Measurements from ENCODE around the gene BDH2. TPM values are rescaled to one million over a fixed set of nuclear protein-coding genes. Genes with fewer than 3 reads are reported as not detected.

BDH2 gene
- total and polyA plus RNA-seq, 7 donors: 11.2 to 18.1 (median 15.7) TPM

DNA sequence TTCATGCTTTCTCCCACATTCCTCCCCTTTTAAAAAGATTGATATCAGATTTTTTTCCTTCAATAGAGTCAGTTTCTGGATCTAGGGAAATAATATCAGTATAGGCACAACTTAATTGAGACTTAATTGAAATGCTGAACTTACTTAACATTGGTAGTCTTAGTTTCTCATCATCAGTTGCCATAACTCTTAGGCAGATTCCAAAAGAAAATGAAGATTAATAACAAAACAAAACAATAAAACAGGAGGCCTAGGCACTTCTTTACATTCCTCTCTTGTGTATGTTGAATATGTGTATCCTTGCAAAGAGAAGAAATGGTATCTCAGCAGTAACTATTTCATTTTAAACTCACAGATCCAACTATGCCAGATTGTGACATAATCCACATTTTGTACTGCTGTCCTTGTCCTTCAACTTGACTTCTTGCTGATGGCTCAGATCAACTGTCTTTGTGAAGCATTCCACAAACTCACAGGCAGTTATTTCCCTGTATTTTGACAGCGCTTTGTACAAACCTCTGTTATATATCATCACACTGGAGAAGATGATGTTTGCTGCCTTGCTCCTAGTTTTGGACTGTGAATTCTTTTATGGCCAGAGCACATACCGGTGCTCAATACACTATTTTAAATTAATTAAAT, 14.0 kb downstream of the BDH2 start:
- intact Hi-C loops (cut with DNase I): no loop called here

DNA sequence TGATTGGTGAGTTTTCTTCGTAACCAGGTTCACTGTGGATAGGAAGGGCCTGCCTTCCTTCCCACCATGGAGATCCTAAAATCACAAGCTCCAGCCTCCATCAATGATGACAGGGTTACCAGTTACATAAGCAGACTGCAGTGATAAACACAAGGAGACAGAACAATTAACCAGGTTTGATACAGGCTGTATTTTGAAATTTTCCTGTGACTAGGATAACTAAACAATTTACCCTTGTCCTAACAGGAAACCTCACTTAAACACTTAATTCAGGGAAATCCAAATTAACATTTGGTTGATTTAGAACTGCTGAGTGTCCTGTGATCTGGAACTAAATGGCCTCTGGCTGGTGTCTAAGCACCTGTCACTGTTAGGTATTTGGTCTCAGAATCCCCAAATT, 20.0 kb downstream of the BDH2 start:
- H3K4me3 ChIP-seq: no peak overlapping the region
- intact Hi-C loops (cut with DNase I): no loop called here
- no peak overlapping the region for H3K27ac ChIP-seq
- WGBS, 3 donors: 96 to 97% (median 97%) methylated on average over 1 of the region's 1 CpG
- DNase-seq: no peak
- H3K9me3 ChIP-seq: no peaks in the 10 kb centered on the region
- no peaks in the 10 kb centered on the region for H3K4me1 ChIP-seq
- peaks cover 4 to 51% of the 10 kb centered on the region in 2 donors for H3K36me3 ChIP-seq (ENCODE audit: insufficient read depth in 1 of 2, low read depth in 1 of 2)
- ATAC-seq: no peak
- TF ChIP-seq, protein P1, sequence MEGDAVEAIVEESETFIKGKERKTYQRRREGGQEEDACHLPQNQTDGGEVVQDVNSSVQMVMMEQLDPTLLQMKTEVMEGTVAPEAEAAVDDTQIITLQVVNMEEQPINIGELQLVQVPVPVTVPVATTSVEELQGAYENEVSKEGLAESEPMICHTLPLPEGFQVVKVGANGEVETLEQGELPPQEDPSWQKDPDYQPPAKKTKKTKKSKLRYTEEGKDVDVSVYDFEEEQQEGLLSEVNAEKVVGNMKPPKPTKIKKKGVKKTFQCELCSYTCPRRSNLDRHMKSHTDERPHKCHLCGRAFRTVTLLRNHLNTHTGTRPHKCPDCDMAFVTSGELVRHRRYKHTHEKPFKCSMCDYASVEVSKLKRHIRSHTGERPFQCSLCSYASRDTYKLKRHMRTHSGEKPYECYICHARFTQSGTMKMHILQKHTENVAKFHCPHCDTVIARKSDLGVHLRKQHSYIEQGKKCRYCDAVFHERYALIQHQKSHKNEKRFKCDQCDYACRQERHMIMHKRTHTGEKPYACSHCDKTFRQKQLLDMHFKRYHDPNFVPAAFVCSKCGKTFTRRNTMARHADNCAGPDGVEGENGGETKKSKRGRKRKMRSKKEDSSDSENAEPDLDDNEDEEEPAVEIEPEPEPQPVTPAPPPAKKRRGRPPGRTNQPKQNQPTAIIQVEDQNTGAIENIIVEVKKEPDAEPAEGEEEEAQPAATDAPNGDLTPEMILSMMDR (IDR thresholded peaks at IDR 0.05): no peak
- no peaks in the 10 kb centered on the region for H3K27me3 ChIP-seq (ENCODE audit: insufficient read depth in 3 of 3, low read length in 2 of 3)

More for the DNA sequence above, 14.0 kb downstream of the BDH2 start:
- 75 to 93% (median 86%) methylated on average over 2 of the region's 2 CpGs for WGBS, 3 donors
- Histone ChIP-seq H3K27ac (no peak overlapping the region), H3K4me1 (no peaks in the 10 kb centered on the region), H3K9me3 (no peaks in the 10 kb centered on the region), H3K36me3 (ENCODE audit: insufficient read depth in 1 of 2, low read depth in 1 of 2) (peaks cover 12 to 97% of the 10 kb centered on the region in 2 donors), H3K27me3 (ENCODE audit: insufficient read depth in 3 of 3, low read length in 2 of 3) (no peaks in the 10 kb centered on the region), H3K4me3 (no peak overlapping the region)
- no peak for ATAC-seq
- DNase-seq: no peak
- TF ChIP-seq, protein P1 (IDR thresholded peaks at IDR 0.05): no peak

DNA sequence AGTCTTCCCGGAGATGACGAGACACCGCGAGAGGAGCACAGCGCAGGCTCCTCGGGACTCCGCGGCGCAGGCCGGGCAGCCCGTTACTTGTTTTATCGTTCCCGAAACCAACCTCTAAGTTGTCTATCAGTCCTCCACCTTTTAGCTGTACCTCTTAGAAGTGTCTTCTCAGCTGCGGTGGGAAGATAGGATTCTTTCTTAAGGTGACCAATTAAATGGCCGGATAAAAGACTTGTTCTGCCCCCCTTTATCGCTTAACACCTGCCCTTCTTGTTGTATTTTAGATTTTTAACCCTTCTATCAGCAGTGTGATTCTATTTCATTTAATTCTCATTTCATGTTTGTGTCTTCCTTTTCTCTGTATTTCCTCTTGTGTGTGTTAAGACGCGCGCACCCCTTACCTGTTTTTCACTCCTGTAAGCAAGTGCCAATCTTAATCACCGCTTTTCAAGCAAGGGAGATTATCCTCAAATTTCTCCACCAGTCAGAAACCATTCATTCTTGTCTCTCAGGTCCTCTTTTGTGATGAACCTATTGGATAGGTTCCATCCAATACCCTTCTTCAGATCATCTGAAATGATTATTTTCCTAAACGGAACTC, 22.8 kb downstream of the BDH2 start, which contains the start of gene SLC9B2:
Gene SLC9B2, minus strand, starts transcription at position 15 of the 601 bp plus-strand sequence. CDS start 9,211 bp downstream, outside the sequence.
- peak within 1 kb of the TSS; percentile 76 for H3K4me3 ChIP-seq

DNA sequence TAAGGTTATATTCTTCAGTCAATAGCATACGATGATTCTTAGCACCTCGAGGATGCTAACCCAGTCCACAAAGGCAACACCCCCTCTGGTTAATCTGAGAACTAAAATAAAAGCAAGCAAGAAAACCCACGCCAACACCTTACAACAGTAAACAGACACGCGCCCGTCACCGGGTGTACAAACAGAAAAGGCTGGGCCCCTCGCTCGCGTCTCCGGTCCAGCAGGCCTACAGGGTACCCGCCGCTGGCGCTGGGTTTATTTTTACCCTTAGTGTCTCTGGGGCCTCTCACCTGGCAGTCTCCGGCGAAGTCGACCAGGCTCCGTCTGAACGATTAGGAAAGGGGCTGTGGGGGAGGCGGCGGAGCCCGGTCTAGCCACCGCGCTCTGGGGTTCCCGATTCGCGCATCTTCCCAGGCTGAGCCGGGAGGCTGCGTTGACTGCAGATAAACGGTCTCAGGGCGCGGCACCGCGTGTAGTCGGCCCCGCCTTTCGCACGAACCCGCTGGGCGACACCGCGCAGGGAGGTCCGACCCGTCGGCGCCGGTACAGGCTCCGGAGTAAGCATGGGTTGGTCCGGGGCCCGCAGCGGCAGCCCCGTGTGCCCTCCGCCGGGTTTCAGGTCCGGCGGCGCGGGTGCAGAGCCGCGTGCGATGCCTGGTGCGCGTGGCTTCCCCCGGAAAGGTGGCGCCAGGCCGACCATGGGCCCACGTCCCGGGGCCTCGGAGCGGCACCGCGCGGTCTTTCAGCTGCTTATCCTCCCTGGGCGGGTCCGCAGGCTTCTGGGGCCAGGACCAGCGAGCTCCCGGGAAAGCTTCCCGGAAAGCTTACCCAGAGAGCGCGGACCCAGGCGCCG, 23.5 kb downstream of the BDH2 start:
- peaks cover 0 to 18% of the 10 kb centered on the region in 2 donors for H3K36me3 ChIP-seq (ENCODE audit: insufficient read depth in 1 of 2, low read depth in 1 of 2)
- DNase-seq (peak; percentile 78 to 83), ATAC-seq (peak; percentile 89 to 92 (median 90))
- intact Hi-C loops (cut with DNase I): no loop called here
- no peaks in the 10 kb centered on the region for H3K4me1 ChIP-seq
- peak overlapping the region; percentile 90 for H3K27ac ChIP-seq
- H3K9me3 ChIP-seq: no peaks in the 10 kb centered on the region
- TF ChIP-seq, protein P1 (IDR thresholded peaks at IDR 0.05): no peak
- 0 to 1% (median 1%) methylated on average over 65 to 82 of the region's 82 CpGs for WGBS, 3 donors
- H3K4me3 ChIP-seq: peak overlapping the region; percentile 76
- no peaks in the 10 kb centered on the region for H3K27me3 ChIP-seq (ENCODE audit: insufficient read depth in 3 of 3, low read length in 2 of 3)

More for the DNA sequence above, 22.8 kb downstream of the BDH2 start, which contains the start of gene SLC9B2:
- H3K27ac ChIP-seq: peak within 1 kb of the TSS; percentile 90
- DNase-seq: no peak
- peaks cover 0 to 26% of the 10 kb centered on the region in 2 donors for H3K36me3 ChIP-seq (ENCODE audit: insufficient read depth in 1 of 2, low read depth in 1 of 2)
- H3K9me3 ChIP-seq: no peaks in the 10 kb centered on the region
- peak in 1 of 4 donors; percentile 1 for ATAC-seq
- no peaks in the 10 kb centered on the region for H3K27me3 ChIP-seq (ENCODE audit: insufficient read depth in 3 of 3, low read length in 2 of 3)
- no peaks in the 10 kb centered on the region for H3K4me1 ChIP-seq
- TF ChIP-seq, protein P1 (IDR thresholded peaks at IDR 0.05): no peak
- 17 to 20% (median 20%) methylated on average over 21 of the region's 21 CpGs for WGBS, 3 donors
- intact Hi-C loops (cut with DNase I): no loop called here
